ENCODE data around the gene PDCD2L.

DNA sequence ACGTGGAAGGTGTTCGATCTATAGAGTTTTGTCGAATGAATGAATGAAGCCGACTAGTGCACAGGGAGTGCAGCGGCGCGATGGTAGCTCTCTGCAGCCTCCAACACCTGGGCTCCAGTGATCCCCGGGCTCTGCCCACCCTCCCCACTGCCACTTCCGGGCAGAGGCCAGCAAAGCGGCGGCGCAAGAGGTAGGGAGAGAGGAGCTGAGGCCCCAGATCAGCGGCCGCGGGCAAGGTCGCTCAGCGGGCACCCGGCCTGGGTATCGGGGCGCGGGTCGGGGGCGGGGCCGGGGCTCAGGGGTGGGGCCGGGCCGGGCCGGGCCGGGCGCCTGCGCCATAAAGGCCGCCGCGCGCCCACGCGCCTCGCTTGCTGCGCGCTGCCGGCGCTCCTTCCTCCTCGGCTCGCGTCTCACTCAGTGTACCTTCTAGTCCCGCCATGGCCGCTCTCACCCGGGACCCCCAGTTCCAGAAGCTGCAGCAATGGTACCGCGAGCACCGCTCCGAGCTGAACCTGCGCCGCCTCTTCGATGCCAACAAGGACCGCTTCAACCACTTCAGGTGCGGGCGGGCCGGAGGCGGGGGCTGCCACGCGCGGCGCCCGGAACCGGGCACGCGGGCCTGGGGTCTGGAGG, 39.3 kb upstream of the PDCD2L start, which contains the start of gene GPI:
- TF ChIP-seq IRF3 (IDR thresholded peaks at IDR 0.05; ENCODE audit: low read depth, low read length) (no peak), CTCF (IDR thresholded peaks at IDR 0.05) (no peak), RXRA (IDR thresholded peaks at IDR 0.05; ENCODE audit: borderline replicate concordance, low read depth) (no peak), RCOR1 (IDR thresholded peaks at IDR 0.05; ENCODE audit: low read length) (no peak), SIN3A (IDR thresholded peaks at IDR 0.05; ENCODE audit: borderline replicate concordance, low read depth, low read length) (no peak), MEF2A (IDR thresholded peaks at IDR 0.05; ENCODE audit: borderline replicate concordance, low read depth) (no peak), EP300 (IDR thresholded peaks at IDR 0.05; ENCODE audit: borderline replicate concordance in 1 of 2, low read depth in 1 of 2, low read length in 1 of 2) (no peak), RAD21 (IDR thresholded peaks at IDR 0.05; ENCODE audit: low read length) (no peak), MXI1 (IDR thresholded peaks at IDR 0.05; ENCODE audit: low read depth, low read length) (peak; percentile 25; the same call in 1 of the 2 replicates)

Data from SK-N-SH (cell line).